Body of pancreas (tissue), 4 donors: Measurements from ENCODE around the gene COL5A1. TPM values are rescaled to one million over a fixed set of nuclear protein-coding genes. Genes with fewer than 3 reads are reported as not detected.

Experiments used
- ATAC-seq: fragments of 150-250 bp; one replicate; pipeline ENCODE4 v1.9.1; 2016
- DNase-seq, 4 donors: peaks; one replicate each; pipeline ENCODE4 v3.0.0-alpha.2; 2019
- H3K27ac ChIP-seq, 4 donors: fragments of 200-600 bp; sonication (generic); 1 replicate in 3 of 4; 2 replicates in 1 of 4; pipeline versions ENCODE4 v1.5.1 to v1.6.1; 2016 to 2019; ENCODE audit warnings: mild to moderate bottlenecking in 1 of 4, mixed read lengths in 1 of 4, moderate library complexity in 1 of 4
- H3K27me3 ChIP-seq, 2 donors: fragments of 200-600 bp; sonication (generic); one replicate each; pipeline ENCODE4 v1.6.0; 2016; ENCODE audit warnings: mild to moderate bottlenecking in 1 of 2
- H3K36me3 ChIP-seq, 2 donors: fragments of 200-600 bp; sonication (generic); replicated peaks in 1 of 2; 2 replicates each; pipeline ENCODE4 v1.5.1; 2016; ENCODE audit warnings: low read depth in 2 of 2; ENCODE audit not compliant: insufficient read depth in 1 of 2
- H3K4me1 ChIP-seq: fragments of 200-600 bp; sonication (generic); one replicate; pipeline ENCODE4 v1.6.0; 2016
- H3K4me3 ChIP-seq, 2 donors: fragments of 200-600 bp; sonication (generic); 1 replicate in 1 of 2; 2 replicates in 1 of 2; pipeline ENCODE4 v1.5.1; 2016 to 2019
- H3K9me3 ChIP-seq, 3 donors: fragments of 200-600 bp; sonication (generic); 1 replicate in 2 of 3; 2 replicates in 1 of 3; pipeline ENCODE4 v1.5.1; 2016
- POLR2A ChIP-seq, 3 donors: fragments of 450-650 bp; IDR thresholded peaks; one replicate each; pipeline ENCODE4 v1.6.1; 2016; ENCODE audit warnings: antibody characterized with exemption in 3 of 3, mild to moderate bottlenecking in 2 of 3
- WGBS, 2 donors: methylation state at CpG; one replicate each; pipeline ENCODE4 v1.1.5; 2017; 5-methylcytosine and 5-hydroxymethylcytosine counted together
- intact Hi-C: fragments of 100-400 bp; cut with DNase I; formaldehyde crosslinking; loops from one replicate; pipeline ENCODE4 v1.15.1; 2023
- total RNA-seq, 2 donors: library from RNA; depleted of rRNA; stranded (reverse); fragments of >200 nt; gene quantifications; one replicate each; pipeline ENCODE4 v1.1.0, GENCODE V29; 2016
- TF ChIP-seq, protein P1 (sequence below), 7 experiments: fragments of 450-650 bp in 4 of 7; fragments of 200-600 bp in 3 of 7; sonication (generic) in 3 of 7; IDR thresholded peaks; one replicate each; pipeline ENCODE4 v1.5.1; 2016 to 2019; ENCODE audit warnings: antibody characterized with exemption in 7 of 7

Gene COL5A1
- total RNA-seq, 2 donors from 2014 or later: 7.0 to 14.5 TPM

DNA sequence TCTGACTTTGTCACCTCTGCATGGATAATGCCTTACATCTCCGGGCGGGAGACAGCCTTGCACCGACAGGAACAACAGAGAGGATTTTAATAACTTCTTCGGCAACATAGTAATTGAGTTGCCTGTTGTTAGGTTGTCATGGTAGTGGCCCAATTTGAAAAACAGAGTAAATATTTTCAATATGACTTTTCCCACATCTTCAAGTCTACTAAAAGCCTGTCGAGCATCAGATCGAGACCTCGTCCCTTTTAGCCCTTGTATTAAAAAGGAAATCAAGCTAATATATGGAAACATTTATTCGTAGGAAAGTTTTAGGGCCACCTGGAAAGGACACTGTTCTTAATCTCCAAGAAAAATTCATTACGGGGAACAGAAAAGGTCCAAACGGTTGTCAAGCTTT is 168.2 kb downstream of the COL5A1 start:
- Histone ChIP-seq H3K27ac (no peak overlapping the region), H3K36me3 (no peaks in the 10 kb centered on the region), H3K9me3 (no peaks in the 10 kb centered on the region), H3K4me1 (no peaks in the 10 kb centered on the region), H3K4me3 (no peak overlapping the region), H3K27me3 (no peaks in the 10 kb centered on the region)
- WGBS, 2 donors: 67 to 70% methylated on average over 10 of the region's 10 CpGs
- DNase-seq (no peak), ATAC-seq (no peak)
- TF ChIP-seq POLR2A (IDR thresholded peaks at IDR 0.05): no peak
- TF ChIP-seq, protein P1, sequence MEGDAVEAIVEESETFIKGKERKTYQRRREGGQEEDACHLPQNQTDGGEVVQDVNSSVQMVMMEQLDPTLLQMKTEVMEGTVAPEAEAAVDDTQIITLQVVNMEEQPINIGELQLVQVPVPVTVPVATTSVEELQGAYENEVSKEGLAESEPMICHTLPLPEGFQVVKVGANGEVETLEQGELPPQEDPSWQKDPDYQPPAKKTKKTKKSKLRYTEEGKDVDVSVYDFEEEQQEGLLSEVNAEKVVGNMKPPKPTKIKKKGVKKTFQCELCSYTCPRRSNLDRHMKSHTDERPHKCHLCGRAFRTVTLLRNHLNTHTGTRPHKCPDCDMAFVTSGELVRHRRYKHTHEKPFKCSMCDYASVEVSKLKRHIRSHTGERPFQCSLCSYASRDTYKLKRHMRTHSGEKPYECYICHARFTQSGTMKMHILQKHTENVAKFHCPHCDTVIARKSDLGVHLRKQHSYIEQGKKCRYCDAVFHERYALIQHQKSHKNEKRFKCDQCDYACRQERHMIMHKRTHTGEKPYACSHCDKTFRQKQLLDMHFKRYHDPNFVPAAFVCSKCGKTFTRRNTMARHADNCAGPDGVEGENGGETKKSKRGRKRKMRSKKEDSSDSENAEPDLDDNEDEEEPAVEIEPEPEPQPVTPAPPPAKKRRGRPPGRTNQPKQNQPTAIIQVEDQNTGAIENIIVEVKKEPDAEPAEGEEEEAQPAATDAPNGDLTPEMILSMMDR (IDR thresholded peaks at IDR 0.05): no peak
- intact Hi-C loops: no loop called here

DNA sequence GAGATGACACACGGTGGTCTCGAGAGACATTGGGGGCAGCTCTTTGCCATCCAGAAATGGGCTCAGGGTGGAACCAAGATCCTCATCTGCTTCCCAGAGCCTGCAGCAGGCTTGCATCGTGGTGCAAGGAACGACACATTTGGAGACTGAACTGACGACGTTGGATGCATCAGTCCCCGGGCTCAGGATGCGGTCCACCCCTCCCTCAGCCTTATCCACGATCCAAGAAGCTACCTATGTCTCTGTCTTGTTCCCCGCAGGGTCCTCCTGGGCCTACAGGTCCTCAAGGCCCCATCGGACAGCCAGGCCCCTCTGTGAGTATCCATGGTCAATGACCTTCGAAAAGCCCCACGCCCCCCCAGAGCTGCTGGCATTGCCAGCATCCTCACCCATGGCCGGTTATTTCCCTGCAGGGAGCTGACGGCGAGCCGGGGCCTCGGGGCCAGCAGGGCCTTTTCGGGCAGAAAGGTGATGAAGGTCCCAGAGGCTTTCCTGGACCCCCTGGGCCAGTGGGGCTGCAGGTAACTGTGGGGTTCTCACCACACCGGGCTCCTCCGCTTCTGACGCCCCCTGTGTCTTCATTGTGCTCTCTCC is 169.6 kb downstream of the COL5A1 start:
- no peaks in the 10 kb centered on the region for H3K36me3 ChIP-seq
- no peak overlapping the region for H3K27ac ChIP-seq
- WGBS, 2 donors: 73 to 77% methylated on average over 12 to 20 of the region's 22 CpGs
- no peak for DNase-seq
- H3K27me3 ChIP-seq: no peaks in the 10 kb centered on the region
- H3K4me1 ChIP-seq: no peaks in the 10 kb centered on the region
- H3K4me3 ChIP-seq: no peak overlapping the region
- no peaks in the 10 kb centered on the region for H3K9me3 ChIP-seq
- ATAC-seq: no peak
- no peak for TF ChIP-seq POLR2A (IDR thresholded peaks at IDR 0.05)
- TF ChIP-seq, protein P1 (IDR thresholded peaks at IDR 0.05): no peak
- intact Hi-C loops: no loop called here

DNA sequence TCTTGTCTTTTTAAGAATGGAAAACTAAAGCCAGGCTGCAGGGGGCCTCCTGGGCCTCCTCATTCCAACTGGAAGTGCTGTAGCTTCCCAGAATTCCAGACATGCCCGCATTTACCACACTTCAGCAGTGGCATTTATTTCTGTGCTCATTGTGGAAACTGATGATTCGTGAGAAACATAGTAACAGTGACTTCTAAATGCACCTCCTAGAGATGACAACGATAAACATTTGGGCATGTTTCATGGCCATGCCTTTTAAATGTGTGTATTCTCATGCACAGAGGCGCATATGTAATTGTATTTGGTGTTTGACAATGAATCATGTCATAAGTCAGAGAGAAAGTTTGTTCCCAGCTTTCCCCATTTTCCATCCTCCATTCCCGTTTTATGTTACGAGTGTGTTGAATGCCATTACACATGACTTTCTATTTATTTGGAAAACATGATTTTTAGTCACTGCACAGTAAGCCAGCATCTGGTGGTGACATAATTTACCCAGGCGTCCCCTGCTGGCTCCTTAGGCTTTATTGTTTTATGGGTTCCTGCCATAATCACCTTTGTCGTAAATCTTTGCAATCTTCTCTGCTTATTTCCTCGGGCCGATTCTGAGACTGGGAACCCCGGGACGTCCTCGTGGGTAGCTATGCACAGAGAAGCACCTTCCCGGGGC is 170.2 kb downstream of the COL5A1 start:
- 54 to 56% methylated on average over 14 of the region's 14 CpGs for WGBS, 2 donors

DNA sequence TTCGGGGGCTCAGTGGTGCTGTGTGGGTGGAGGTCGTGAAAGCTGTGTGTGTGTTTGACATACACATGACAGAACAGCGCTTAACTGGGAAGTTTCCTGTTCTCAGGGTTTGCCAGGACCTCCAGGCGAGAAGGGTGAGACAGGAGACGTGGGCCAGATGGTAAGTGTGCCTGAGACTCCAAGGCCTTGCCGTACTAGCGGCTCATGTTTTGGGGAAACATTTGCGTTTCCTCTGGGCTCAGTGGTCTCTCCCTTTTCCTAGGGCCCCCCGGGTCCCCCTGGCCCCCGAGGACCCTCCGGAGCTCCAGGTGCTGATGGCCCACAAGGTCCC is 170.7 kb downstream of the COL5A1 start:
- Histone ChIP-seq H3K4me1 (no peaks in the 10 kb centered on the region), H3K4me3 (no peak overlapping the region), H3K9me3 (no peaks in the 10 kb centered on the region), H3K27me3 (no peaks in the 10 kb centered on the region), H3K27ac (no peak overlapping the region), H3K36me3 (no peaks in the 10 kb centered on the region)
- intact Hi-C loops: no loop called here
- WGBS, 2 donors: 30 to 59% methylated on average over 4 to 11 of the region's 11 CpGs
- TF ChIP-seq, protein P1 (IDR thresholded peaks at IDR 0.05): no peak
- no peak for TF ChIP-seq POLR2A (IDR thresholded peaks at IDR 0.05)
- no peak for ATAC-seq
- DNase-seq: no peak

More for the DNA sequence above, 170.2 kb downstream of the COL5A1 start:
- Histone ChIP-seq H3K27ac (no peak overlapping the region), H3K27me3 (no peaks in the 10 kb centered on the region), H3K9me3 (no peaks in the 10 kb centered on the region), H3K36me3 (no peaks in the 10 kb centered on the region), H3K4me1 (no peaks in the 10 kb centered on the region), H3K4me3 (no peak overlapping the region)
- ATAC-seq (no peak), DNase-seq (no peak)
- intact Hi-C loops: no loop called here
- TF ChIP-seq, protein P1 (IDR thresholded peaks at IDR 0.05): no peak
- TF ChIP-seq POLR2A (IDR thresholded peaks at IDR 0.05): no peak

DNA sequence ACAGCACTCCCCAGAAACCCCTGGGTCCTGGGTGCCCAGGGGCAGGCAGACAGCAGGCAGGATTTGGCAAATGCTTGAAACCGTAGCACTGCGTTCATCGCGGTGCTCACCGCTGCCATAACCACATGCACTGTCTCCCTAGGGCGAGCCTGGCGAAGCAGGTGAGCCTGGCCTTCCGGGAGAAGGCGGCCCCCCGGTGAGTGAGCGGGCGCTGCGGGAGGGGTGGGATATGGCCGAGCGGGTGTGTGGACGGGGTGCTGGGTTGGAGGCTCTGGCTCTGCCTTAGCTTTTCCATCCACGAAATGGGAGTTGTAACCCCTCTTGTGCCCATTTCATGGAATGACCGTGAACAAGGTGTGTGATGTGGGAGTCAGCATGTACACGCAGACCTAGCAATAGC is 172.2 kb downstream of the COL5A1 start:
- H3K4me1 ChIP-seq: no peaks in the 10 kb centered on the region
- H3K27me3 ChIP-seq: no peaks in the 10 kb centered on the region
- H3K36me3 ChIP-seq: no peaks in the 10 kb centered on the region
- H3K27ac ChIP-seq: no peak overlapping the region
- ATAC-seq (no peak), DNase-seq (no peak)
- H3K9me3 ChIP-seq: no peaks in the 10 kb centered on the region
- TF ChIP-seq, protein P1 (IDR thresholded peaks at IDR 0.05): no peak
- TF ChIP-seq POLR2A (IDR thresholded peaks at IDR 0.05): no peak
- WGBS, 2 donors: 68 to 73% methylated on average over 15 to 16 of the region's 19 CpGs
- H3K4me3 ChIP-seq: no peak overlapping the region
- intact Hi-C loops: no loop called here
